Stimulated activated CD8-positive, alpha-beta memory T cell treated with anti-CD3 and anti-CD28 coated beads, Interleukin-12 subunit alpha, Interleukin-12 subunit beta, amount 100 ng/mL, for 24 hours (primary cell): ENCODE data around the gene SHE.

ENCODE experiments used
- DNase-seq: peaks from one replicate; pipeline ENCODE4 v3.0.0-alpha.2; 2020; ENCODE audit errors: extremely low read depth

SHE gene

DNA sequence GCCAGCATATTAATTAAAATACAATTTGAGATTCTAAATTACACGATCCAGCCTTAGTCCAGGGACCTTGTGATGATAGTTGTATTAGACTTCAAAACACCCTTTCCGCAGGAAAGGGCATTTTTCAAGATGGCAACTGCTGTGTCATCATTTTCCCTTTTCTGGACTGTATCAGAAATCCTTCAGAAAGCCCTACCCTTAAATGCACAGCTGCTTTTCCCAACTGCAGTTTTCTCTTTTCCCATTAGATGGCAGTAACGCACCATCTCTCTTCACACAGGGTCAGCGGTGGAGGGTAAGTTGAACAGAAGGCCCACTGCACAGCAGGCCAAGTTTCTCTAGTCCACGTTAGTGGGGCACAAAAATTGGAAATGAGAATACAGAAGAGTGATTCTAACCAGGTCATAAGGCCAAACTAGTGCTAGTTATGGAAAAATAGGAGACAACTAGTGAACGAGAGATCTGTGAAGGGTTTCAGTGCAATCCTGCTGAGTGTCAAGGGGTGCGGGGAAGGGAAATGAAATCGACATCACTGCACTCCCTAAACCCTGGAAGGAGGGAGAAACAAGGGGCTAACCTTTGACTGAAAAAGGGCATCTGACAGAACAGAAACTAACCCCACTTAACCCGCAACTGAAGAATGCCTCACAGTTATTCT is 22.3 kb downstream of the SHE start:
- no peak for DNase-seq

DNA sequence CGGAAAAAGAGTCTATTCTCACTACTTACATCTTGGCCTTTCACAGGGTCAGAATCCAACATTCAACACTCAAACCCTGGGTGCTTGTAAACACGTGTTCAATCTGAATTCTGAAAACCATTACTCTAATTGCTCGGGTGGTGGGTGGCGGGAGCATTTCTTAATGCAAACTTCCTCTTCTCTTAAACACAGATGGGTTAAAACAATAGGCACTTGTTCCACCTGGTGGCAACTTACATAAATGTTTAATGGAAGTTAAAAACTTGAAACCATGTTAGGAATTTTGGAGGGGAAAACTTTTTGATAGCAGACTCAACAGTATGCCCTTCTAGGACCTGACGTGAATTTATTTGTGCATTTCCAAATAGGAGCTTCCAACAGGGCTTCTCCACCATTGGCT is 23.6 kb downstream of the SHE start:
- DNase-seq: no peak

DNA sequence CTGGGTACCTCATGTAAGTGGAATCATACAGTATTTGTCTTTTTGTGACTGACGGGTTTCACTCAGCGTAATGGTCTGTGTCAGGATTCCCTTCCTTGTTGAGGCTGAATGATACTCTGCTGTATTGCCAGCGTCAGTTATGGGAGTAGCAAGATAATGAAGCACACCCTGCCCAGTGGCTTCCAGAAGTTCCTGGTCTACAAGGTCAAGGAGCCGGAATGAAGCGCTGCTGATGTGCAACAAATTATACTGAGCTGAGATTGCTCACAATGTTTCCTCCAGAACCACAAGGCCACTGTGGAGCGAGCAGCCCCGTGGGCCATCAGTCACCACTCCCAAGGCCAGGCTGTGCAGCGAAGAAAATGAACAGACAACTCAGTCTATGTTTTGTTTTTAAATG is 24.2 kb downstream of the SHE start:
- no peak for DNase-seq

DNA sequence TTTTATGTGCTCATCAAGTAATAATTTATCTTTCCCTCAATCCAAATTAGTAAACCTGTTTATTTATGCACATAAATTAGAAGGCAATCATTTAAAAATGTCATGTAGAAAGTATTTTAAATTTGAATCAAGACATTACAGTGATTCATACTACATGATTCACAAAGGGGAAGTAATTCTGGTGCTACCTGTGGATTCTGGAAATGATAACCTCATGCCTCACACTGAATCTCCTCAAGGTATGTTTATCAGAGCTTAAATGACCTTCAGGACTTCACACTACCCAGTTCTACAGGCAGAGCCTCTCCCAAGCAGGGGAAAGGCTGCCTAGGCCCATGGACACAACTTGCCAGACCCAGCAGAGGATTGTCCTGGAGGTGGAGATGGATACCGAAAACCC is 25.4 kb downstream of the SHE start:
- no peak for DNase-seq

DNA sequence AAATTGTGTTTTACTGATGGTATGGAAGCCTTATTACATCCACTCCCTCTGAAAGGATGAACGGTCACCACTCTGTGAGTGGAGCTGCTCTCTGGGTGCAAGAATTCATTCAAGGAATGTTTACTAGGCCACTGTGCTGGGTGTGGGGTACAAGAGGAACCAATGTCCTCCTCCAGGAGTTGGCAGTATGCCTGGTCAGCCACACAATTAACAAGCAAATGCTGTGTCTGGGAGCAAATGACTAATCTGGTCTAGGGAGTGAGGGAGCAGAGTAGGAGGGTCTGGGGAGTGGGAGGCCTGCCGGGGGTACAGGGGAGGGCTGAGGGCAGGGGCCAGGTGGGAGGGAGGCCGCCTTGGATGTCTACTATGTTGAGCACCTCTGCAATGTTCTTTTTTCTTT is 27.4 kb downstream of the SHE start:
- no peak for DNase-seq

DNA sequence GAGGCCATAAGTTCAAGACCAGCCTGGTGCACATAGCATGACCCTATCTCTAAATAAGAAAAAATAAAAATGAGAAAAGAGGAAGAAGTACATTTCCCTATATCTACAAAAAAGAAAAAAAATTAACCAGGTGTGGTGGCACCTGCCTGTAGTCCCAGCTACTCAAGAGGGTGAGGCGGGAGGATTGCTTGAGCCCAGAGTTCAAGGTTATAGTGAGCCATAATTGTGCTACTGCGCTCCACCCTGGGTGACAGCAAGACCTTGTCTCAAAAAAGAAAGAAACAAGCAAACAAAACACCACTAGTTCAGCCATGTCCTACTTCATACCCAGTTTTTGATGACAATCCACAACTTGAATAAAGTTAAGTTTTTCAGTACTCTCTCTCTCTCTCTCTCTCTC is 30.9 kb downstream of the SHE start:
- no peak for DNase-seq

DNA sequence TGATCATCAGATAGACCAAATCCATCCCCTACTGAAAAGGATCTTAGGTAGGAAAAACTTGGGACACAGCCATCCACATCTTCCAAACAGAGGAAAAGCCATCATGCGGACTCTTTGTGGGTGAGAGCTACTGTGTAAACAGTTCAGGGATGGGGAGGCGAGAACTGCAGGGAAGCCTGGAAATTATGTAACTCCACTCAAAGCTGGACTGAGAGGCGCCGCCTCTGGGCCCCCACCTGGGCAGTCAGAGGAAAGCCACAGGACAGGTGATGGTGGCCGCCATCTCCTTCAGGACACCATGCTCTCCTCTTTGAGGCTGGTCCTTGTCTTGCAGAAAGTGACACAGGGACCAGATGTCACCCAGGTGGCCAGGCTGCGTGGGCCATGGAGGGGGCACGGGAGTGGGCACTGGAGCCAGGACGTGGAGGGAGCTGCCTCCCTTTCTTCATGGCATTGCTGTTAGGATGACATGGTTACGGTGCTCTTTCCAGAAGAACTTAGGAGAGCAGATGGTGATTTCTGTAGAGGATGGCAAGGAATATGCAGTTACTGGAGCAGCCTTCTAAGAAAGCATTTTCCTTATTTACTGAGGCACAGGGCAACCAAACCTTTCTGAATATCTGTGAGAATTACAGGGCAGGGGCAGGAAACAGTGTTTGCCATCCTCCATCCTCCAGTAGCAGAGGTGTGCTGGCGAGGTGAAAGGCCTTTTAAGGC is 32.2 kb downstream of the SHE start:
- DNase-seq: no peak

DNA sequence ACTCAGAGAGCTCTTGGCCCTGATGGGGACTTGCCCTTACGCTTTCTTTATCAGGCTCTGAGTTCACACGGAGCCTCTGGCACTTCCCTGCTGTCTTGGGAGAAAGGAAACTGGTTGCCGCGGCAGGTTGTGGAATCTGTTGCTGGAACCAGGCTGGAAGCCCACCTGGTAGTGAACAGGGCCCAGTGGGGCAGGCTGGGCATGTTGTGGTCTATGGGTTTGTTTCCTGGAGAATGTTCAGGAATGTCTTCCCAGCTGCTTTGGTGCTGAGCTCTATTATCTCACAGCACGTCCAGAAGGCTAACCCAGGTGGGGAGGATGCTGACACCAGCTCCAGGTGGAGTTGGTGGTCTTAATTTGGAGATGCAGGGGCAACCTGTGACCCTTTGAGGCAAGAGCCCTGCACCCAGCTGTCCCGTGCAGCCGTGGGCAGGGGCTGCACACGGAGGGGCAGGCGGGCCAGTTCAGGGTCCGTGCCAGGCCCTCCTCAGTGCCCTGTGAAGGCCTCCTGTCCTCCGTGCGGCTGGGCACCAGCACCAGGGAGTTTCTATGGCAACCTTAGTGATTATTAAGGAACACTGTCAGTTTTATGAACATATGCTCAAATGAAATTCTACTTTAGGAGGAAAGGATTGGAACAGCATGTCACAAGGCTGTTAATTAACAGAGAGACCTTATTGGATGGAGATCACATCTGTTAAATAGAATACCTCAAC is 33.5 kb downstream of the SHE start:
- DNase-seq: no peak

DNA sequence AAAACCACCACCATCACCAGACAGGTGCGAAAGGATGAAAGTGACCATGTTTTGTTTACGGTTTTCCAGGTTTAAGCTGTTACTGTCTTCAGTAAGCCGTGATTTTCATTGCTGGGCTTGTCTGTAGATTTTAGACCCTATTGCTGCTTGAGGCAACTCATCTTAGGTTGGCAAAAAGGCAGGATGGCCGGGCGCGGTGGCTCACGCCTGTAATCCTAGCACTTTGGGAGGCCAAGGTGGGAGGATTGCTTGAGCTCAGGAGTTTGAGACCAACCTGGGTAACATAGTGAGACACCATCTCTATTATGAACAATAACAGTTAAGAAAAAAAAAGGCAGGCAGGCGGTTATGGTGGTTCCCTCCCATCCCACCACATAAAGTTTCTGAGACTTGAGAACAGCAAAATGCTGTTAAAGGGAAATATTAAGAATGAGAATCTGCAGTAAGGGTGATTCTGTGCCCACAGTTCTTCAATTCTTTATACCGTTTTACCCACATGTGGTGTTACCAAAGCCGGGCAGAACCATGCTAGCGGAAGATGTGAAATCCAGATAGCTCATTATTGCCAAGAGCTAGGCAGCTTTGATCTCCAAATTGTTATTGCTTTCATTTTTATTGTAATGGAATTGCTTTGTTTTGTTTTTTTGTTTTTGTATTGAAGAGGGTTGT is 34.6 kb downstream of the SHE start:
- no peak for DNase-seq

DNA sequence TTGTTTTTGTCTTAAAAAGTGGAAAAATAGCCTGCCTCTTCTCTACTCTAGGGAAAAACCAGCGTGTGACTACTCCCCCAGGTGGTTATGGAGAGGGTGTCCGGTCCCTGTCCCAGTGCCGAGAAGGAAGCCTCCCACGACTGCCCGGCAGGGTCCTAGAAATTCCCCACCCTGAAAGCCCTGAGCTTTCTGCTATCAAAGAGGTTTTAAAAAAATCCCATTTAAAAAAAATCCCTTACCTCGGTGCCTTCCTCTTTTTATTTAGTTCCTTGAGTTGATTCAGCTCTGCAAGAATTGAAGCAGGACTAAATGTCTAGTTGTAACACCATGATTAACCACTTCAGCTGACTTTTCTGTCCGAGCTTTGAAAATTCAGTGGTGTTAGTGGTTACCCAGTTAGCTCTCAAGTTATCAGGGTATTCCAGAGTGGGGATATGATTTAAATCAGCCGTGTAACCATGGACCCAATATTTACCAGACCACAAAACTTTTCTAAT is 35.2 kb downstream of the SHE start:
- no peak for DNase-seq

DNA sequence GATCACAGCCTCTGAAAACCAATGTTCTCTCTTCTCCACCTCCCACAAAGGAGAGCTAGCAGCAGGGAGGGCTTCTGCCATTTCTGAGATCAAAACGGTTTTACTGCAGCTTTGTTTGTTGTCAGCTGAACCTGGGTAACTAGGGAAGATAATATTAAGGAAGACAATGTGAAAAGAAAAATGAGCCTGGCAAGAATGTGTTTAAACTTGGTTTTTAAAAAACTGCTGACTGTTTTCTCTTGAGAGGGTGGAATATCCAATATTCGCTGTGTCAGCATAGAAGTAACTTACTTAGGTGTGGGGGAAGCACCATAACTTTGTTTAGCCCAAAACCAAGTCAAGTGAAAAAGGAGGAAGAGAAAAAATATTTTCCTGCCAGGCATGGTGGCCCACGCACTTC is 36.0 kb downstream of the SHE start:
- DNase-seq: no peak

DNA sequence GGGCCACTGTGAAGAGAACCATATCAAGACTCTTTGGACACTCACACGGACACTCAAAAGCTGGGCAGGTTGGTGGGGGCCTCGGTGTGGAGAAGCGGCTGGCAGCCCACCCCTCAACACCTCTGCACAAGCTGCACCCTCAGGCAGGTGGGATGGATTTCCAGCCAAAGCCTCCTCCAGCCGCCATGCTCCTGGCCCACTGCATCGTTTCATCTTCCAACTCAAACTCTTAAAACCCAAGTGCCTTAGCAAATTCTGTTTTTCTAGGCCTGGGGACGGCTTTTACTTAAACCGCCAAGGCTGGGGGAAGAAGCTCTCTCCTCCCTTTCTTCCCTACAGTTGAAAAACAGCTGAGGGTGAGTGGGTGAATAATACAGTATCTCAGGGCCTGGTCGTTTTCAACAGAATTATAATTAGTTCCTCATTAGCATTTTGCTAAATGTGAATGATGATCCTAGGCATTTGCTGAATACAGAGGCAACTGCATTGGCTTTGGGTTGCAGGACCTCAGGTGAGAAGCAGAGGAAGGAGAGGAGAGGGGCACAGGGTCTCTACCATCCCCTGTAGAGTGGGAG is 36.5 kb downstream of the SHE start:
- DNase-seq: no peak

DNA sequence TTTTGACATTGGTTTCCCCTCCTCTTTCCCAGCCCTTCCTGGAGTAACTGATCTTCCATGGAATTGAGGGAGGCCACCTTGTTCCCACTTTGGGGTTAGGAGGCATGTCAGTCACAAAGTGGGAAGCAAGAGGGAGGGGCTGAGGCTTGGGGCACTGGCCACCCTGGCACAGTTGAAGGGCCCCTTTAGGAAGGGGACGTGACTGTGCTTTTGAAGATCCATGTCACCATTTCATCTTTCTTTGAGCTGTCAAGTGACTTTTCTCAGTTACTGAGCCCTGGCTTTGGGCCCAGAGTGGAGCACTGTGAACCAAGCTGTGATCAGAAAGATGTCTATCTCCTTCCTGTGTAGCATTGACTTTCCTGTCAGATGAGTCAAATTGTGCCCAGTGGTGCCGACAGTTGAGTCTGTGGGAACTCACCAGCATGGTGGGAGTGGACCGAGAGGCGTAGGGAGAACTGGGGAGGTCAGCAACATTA is 38.7 kb downstream of the SHE start:
- DNase-seq: no peak

DNA sequence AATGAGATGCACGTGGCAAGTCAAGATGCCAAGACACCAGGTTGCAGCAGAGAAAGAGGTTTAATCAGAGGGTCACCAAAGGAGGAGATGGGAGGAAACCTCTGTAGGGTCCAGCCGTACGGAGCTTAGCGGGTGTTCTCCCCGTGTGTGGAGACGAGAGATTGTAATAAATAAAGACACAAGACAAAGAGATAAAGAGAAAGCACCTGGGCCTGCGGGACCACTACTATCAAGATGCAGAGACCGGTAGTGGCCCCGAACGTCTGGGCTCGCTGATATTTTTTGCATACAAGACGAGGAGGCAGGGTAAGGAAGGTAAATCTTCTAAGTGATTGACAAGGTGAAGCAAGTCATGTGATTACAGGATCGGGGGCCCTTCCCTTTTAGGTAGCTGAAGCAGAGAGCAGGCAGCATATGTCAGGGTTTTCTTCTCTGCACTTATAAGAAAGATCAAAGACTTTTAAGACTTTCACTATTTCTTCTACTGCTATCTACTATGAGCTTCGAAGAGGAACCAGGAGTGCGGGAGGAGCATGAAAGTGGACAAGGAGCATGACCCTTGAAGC is 41.4 kb downstream of the SHE start:
- DNase-seq: no peak

DNA sequence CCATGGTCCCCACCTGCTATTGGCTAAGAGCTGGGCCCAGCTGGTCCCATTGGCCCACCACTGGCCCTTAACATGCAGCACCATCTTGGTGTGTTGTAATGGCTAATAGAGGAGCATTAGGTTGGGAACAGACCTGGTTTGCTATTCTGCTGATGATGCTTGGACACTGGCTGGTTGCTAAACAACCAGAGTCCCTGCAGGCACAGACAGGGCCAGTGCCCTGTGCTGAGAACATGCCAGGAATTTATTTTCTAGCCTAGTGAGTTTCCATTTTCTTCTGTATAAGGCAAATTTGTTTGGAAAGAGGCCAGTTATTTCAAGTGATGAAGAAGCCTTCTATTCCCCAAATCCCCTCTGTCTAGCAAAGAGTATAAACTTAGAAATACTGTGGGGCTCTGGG is 43.1 kb downstream of the SHE start:
- no peak for DNase-seq

DNA sequence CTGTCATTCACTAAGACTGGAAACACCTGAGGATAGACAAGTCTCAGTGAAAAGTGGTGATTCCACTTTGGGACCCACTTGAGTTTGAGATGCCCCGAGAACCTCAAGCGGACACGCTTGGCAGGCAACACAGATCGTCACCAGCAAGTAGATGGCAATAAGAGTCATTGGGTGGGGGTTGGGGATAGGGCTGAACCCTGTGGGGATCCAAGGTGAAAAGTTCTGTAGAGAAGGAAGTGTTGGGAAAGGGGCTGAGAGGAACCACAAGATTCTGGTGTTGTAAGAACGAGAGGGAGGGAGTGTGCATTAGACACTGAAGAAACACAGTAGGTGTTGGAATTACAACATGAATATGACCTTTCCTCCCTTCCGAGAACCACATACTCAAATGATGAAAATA is 45.6 kb downstream of the SHE start:
- no peak for DNase-seq

DNA sequence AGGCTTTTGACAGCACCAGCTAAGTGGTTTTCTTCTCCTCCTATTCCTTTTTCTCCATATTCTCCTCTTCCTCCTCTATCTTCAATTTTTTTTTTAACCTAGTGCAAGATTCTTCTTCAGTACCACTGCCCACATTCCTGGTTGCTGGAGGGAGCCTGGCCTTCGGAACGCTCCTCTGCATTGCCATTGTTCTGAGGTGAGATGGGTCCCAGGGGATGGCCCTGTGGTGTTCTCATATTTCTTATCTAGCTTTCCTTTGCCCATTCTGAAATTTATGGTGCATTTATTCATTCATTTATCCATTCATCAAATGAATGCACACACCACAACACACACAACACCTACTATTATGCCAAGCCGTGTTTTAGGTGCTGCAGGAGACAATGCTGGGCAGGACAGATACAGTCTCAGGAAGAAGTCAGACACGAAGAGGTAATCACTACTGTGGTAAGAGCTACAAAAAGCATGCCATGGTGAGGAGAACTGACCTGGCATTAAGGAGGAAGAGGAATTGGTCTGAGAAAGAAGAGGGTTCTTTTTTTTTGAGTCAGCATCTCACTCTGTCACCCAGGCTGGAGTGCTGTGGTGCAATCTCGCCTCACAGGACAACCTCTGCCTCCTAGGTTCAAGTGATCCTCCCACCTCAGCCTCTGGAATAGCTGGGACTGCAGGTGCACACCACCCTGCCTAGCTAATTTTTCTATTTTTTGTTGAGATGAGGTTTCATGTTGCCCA is 47.7 kb downstream of the SHE start:
- no peak for DNase-seq

DNA sequence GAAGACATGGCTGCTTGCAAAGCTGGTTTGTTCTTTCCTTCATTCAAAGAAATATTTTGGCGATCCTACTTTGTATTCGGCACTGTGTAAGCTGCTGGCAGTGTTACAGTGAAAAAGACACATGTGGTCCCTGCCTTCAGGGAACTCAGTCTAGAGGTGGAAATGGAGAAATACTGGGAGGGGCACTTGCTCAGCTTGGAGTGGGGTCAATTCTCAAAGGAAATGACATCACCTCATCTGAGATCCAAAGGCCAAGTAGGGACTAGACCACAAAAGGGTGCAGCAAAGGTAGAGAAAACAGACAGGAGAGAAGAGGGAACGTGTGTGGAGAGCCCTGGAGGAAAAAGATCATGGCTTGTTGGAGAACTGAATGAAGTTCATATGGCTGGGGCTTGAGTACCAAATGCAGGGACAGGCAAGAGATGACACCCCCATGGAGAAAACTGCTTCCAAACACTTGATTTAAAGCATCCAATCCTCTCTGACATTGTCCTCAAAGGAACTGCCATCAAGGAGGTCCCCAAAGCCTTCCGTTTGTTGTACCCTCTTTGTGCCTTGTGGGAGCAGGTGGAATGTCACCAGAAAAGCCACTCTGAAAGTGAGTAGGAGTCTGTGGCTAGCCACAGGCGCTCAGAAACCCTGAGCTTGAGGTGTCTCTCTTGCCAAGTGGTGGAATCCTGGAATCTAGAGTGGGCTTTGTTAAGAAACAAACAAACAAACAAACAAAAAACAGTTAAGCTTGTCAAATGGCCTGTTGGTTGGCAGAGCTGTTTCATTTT is 48.4 kb downstream of the SHE start:
- DNase-seq: no peak

DNA sequence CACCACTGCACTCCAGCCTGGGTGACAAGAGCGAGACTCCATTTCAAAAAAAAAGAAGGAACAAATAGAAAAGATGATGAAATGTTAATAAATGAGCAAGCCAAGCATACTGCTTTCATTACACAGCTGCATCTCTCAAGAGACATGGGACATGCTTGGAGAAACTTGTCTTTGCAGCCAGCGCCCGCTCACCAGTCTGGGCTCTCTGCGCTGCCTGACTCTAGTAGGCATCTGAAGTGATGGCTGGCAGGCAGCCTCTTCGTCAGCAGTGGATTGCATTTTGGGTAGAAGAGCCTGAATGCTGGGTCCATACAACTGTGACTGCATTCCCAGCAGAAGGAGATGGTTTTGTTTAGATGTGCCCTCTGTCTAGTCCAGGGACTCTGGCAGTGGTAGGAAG is 49.1 kb downstream of the SHE start:
- no peak for DNase-seq

DNA sequence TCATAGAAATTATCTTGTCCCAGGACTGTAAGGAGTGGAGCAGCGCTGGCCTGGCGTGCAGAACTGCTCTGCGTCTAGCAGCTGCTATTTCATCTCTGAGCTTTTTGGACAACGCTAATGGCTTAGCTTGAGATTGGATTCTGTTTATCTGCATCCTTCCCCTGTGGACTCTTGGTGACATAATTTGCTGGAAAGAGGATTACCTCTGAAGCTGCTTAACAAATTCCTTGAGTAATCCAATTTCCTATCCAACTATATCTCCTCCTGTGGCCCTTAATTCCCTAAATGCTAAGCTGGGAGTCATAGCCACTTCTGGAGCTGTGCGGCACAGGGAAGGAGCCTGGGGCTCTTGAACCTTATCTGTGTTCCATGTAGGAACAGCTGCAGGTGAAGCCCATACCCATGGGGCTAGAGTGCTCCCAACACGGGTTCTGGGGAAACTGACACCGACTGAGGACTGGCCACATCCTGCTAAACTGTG is 53.8 kb downstream of the SHE start:
- DNase-seq: no peak
